Measurements from ENCODE around the gene SLC8A1.

Gene SLC8A1

GRCh38 chr2:40271094-40271493, 180.8 kb downstream of the SLC8A1 start:
- DNase-seq (ENCODE audit: low read depth): no peak

GRCh38 chr2:40270372-40270771, 181.5 kb downstream of the SLC8A1 start:
- DNase-seq (ENCODE audit: low read depth): no peak

- DNase-seq (ENCODE audit: low read depth): no peak
These were observed 183.3 kb downstream of the SLC8A1 start for GRCh38 chr2:40268566-40268965.

- DNase-seq (ENCODE audit: low read depth): no peak
These were observed 185.7 kb downstream of the SLC8A1 start for GRCh38 chr2:40266201-40266600.

- no peak for DNase-seq (ENCODE audit: low read depth)
These were observed 186.3 kb downstream of the SLC8A1 start for GRCh38 chr2:40265602-40266001.

GRCh38 chr2:40261042-40261441, 190.8 kb downstream of the SLC8A1 start:
- no peak for DNase-seq (ENCODE audit: low read depth)

- DNase-seq (ENCODE audit: low read depth): no peak
These were observed 191.5 kb downstream of the SLC8A1 start for GRCh38 chr2:40260437-40260836.

GRCh38 chr2:40259900-40260299, 192.0 kb downstream of the SLC8A1 start:
- DNase-seq (ENCODE audit: low read depth): no peak

- DNase-seq (ENCODE audit: low read depth): no peak
These were observed 193.8 kb downstream of the SLC8A1 start for GRCh38 chr2:40258135-40258457.

GRCh38 chr2:40257340-40258134, 194.4 kb downstream of the SLC8A1 start:
- no peak for DNase-seq (ENCODE audit: low read depth)

- no peak for DNase-seq (ENCODE audit: low read depth)
These were observed 195.2 kb downstream of the SLC8A1 start for GRCh38 chr2:40256649-40257048.

GRCh38 chr2:40256008-40256407, 195.9 kb downstream of the SLC8A1 start:
- DNase-seq (ENCODE audit: low read depth): no peak

GRCh38 chr2:40255103-40255502, 196.8 kb downstream of the SLC8A1 start:
- no peak for DNase-seq (ENCODE audit: low read depth)

GRCh38 chr2:40254611-40255010, 197.3 kb downstream of the SLC8A1 start:
- no peak for DNase-seq (ENCODE audit: low read depth)

- DNase-seq (ENCODE audit: low read depth): no peak
These were observed 200.8 kb downstream of the SLC8A1 start for GRCh38 chr2:40251137-40251536.

GRCh38 chr2:40249577-40249976, 202.3 kb downstream of the SLC8A1 start:
- DNase-seq (ENCODE audit: low read depth): no peak

GRCh38 chr2:40248294-40248693, 203.6 kb downstream of the SLC8A1 start:
- DNase-seq (ENCODE audit: low read depth): no peak

GRCh38 chr2:40244675-40245074, 207.2 kb downstream of the SLC8A1 start:
- DNase-seq (ENCODE audit: low read depth): no peak

GRCh38 chr2:40244251-40244650, 207.6 kb downstream of the SLC8A1 start:
- DNase-seq (ENCODE audit: low read depth): no peak

- no peak for DNase-seq (ENCODE audit: low read depth)
These were observed 208.2 kb downstream of the SLC8A1 start for GRCh38 chr2:40243581-40244187.

- DNase-seq (ENCODE audit: low read depth): no peak
These were observed 209.6 kb downstream of the SLC8A1 start for GRCh38 chr2:40242315-40242714.

GRCh38 chr2:40240070-40240469, 211.8 kb downstream of the SLC8A1 start:
- no peak for DNase-seq (ENCODE audit: low read depth)

- no peak for DNase-seq (ENCODE audit: low read depth)
These were observed 221.0 kb downstream of the SLC8A1 start for GRCh38 chr2:40230707-40231432.
